ENCODE results near the gene ZNF839.

DNA sequence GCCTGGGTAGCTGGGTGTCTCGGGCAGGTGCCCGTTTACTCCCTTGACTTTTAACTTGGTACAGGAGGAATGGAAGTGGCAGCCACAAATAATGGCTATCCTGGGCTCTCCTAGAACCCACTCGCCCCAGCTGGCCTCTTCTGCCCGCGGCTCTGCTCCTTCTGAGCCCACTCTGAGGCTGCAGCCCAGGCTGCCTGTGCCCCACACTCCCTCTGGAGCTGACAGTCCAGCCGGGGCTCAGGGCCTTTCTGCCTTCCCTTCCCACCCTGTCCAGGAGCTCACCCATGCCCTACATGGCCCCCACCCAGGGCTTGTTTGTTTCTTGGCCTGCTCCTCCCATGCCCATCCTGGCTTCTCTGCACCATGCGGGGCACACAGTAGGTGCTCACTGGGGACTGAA is 15.6 kb downstream of the ZNF839 start:
- TF ChIP-seq CTCF (IDR thresholded peaks at IDR 0.05) (no peak), POLR2A (IDR thresholded peaks at IDR 0.05) (no peak), POLR2AphosphoS5 (IDR thresholded peaks at IDR 0.05) (no peak)

Measured in breast epithelium (tissue), 3 donors.